SU-DHL-6 (cell line): Measurements from ENCODE around the gene DACT3.

ENCODE experiments used
- H2AFZ ChIP-seq: fragments of 200-600 bp; sonication (generic); 2 replicates; pipeline ENCODE4 v1.6.1; 2014; ENCODE audit warnings: low read depth, mild to moderate bottlenecking, moderate library complexity, mixed read lengths, antibody characterized with exemption, low read length; ENCODE audit not compliant: severe bottlenecking
- H3F3A ChIP-seq: fragments of 200-600 bp; shearing (Covaris generic); 2 replicates; pipeline ENCODE4 v1.6.0; 2016; ENCODE audit warnings: antibody characterized with exemption, mild to moderate bottlenecking; ENCODE audit not compliant: insufficient read depth
- H3K27ac ChIP-seq: fragments of 200-600 bp; sonication (generic); 2 replicates; pipeline ENCODE4 v1.5.1; 2016; ENCODE audit warnings: low read depth, mild to moderate bottlenecking, low read length, moderate library complexity, mixed read lengths
- H3K27me3 ChIP-seq: fragments of 200-600 bp; sonication (generic), shearing (Covaris generic); 2 replicates; pipeline ENCODE4 v1.6.0; 2014; ENCODE audit warnings: mild to moderate bottlenecking, low read length
- H3K36me3 ChIP-seq: fragments of 200-600 bp; sonication (generic); 2 replicates; pipeline ENCODE4 v1.6.1; 2014; ENCODE audit warnings: mild to moderate bottlenecking, low read length, mixed read lengths
- H3K4me2 ChIP-seq: fragments of 300-600, 200-600 bp; shearing (Covaris generic), sonication (generic); 2 replicates; pipeline ENCODE4 v1.6.0; 2014; ENCODE audit warnings: low read length, low read depth, mild to moderate bottlenecking; ENCODE audit not compliant: poor library complexity, severe bottlenecking
- H3K4me3 ChIP-seq: fragments of 200-600 bp; sonication (generic); 2 replicates; pipeline ENCODE4 v1.5.1; 2014; ENCODE audit warnings: antibody characterized with exemption, low read length, mild to moderate bottlenecking, mixed read lengths; ENCODE audit not compliant: insufficient read depth, poor library complexity, severe bottlenecking
- H3K79me2 ChIP-seq: fragments of 200-600 bp; sonication (generic); 2 replicates; pipeline ENCODE4 v1.6.1; 2014; ENCODE audit warnings: mild to moderate bottlenecking, low read length, moderate library complexity; ENCODE audit not compliant: insufficient read depth
- H3K9ac ChIP-seq: fragments of 200-600 bp; sonication (generic); 2 replicates; pipeline ENCODE4 v1.7.0; 2014; ENCODE audit warnings: mild to moderate bottlenecking, low read length
- H3K9me2 ChIP-seq: fragments of 200-600 bp; sonication (generic); replicated peaks from 2 replicates; pipeline ENCODE4 v1.6.1; 2014; ENCODE audit warnings: low read length; ENCODE audit not compliant: insufficient read depth
- H3K9me3 ChIP-seq: fragments of 200-600 bp; sonication (generic); 2 replicates; pipeline ENCODE4 v1.6.1; 2014; ENCODE audit warnings: low read length, mixed read lengths; ENCODE audit not compliant: insufficient read depth
- H4K20me1 ChIP-seq: fragments of 200-600 bp; sonication (generic); 2 replicates; pipeline ENCODE4 v1.6.1; 2014; ENCODE audit warnings: low read depth, mild to moderate bottlenecking, antibody characterized with exemption, low read length, moderate library complexity, mixed read lengths
- EZH2phosphoT487 ChIP-seq: fragments of 200-600 bp; sonication (generic), shearing (Covaris generic); conservative IDR thresholded peaks from 2 replicates; pipeline ENCODE4 v1.6.1; 2018; ENCODE audit warnings: mild to moderate bottlenecking, antibody characterized with exemption, low read length, moderate library complexity, mixed read lengths
- TF ChIP-seq, protein P1 (sequence below): fragments of 200-600 bp; sonication (generic); IDR thresholded peaks from one replicate; pipeline ENCODE4 v1.5.1; 2017; ENCODE audit warnings: antibody characterized with exemption, mild to moderate bottlenecking, low read length, moderate library complexity; ENCODE audit not compliant: insufficient read depth, poor library complexity, severe bottlenecking

The DACT3 gene

DNA sequence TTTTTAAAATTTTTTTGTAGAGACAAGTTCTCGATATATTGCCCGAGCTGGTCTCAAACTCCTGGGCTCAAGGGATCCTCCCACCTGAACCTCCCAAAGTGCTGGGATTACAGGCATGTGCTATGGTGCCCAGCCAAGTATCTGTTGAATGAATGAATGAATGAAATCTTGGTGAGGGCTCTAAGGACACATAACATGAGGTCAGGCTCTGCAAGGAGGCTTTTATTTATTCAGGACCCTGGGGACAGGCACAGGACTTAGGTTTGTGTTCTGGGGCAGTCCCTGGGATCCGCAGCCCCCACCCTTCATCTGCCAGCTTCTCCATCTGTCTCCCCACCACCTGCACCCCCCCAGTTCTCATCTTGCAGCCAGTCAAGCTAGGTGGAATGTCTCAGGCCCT is 40.7 kb downstream of the DACT3 start:
- Histone ChIP-seq H3K4me2 (no peak overlapping the region), H3K4me3 (no peak overlapping the region), H3F3A (no peaks in the 10 kb centered on the region), H3K9me3 (no peaks in the 10 kb centered on the region), H4K20me1 (no peaks in the 10 kb centered on the region), H2AFZ (no peak overlapping the region), H3K79me2 (no peaks in the 10 kb centered on the region), H3K27me3 (no peaks in the 10 kb centered on the region), H3K9ac (no peak overlapping the region), H3K9me2 (no peaks in the 10 kb centered on the region), H3K36me3 (no peaks in the 10 kb centered on the region), H3K27ac (no peak overlapping the region)
- TF ChIP-seq, protein P1, sequence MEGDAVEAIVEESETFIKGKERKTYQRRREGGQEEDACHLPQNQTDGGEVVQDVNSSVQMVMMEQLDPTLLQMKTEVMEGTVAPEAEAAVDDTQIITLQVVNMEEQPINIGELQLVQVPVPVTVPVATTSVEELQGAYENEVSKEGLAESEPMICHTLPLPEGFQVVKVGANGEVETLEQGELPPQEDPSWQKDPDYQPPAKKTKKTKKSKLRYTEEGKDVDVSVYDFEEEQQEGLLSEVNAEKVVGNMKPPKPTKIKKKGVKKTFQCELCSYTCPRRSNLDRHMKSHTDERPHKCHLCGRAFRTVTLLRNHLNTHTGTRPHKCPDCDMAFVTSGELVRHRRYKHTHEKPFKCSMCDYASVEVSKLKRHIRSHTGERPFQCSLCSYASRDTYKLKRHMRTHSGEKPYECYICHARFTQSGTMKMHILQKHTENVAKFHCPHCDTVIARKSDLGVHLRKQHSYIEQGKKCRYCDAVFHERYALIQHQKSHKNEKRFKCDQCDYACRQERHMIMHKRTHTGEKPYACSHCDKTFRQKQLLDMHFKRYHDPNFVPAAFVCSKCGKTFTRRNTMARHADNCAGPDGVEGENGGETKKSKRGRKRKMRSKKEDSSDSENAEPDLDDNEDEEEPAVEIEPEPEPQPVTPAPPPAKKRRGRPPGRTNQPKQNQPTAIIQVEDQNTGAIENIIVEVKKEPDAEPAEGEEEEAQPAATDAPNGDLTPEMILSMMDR, result no peak
- TF ChIP-seq EZH2phosphoT487, result no peak

DNA sequence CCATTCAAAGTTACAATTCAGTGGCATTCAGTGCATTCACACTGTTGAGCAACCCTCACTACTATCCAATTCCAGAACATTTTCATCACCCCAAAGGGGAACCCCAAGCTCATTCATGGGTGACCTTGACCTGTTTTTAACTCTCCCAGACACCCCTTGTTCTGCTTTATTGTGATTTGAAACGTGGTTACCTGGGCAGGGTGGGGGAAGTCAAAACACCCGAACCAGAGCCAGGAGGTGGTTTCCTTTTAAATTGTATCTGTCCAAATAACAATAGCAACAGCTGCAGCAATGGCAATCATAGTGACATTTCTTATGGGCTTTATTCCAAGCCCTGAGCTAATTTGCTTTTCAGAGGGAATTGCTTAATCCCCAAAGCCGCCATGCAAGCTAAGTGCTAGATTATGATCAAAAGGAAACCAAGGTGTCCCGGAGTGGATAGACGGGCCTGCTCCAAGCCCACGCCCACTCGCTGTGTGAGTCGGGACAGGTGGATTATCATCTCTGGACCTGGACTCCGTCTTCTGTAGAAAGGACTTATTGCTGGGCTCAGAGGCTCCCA is 42.2 kb downstream of the DACT3 start:
- Histone ChIP-seq H3K4me3 (no peak overlapping the region), H3K9me2 (no peaks in the 10 kb centered on the region), H3K36me3 (no peaks in the 10 kb centered on the region), H3K4me2 (no peak overlapping the region), H4K20me1 (no peaks in the 10 kb centered on the region), H3K9me3 (no peaks in the 10 kb centered on the region), H3K9ac (no peak overlapping the region), H3K27ac (no peak overlapping the region), H2AFZ (no peak overlapping the region), H3F3A (no peaks in the 10 kb centered on the region), H3K79me2 (no peaks in the 10 kb centered on the region), H3K27me3 (no peaks in the 10 kb centered on the region)
- TF ChIP-seq EZH2phosphoT487, result no peak
- TF ChIP-seq, protein P1, result no peak

DNA sequence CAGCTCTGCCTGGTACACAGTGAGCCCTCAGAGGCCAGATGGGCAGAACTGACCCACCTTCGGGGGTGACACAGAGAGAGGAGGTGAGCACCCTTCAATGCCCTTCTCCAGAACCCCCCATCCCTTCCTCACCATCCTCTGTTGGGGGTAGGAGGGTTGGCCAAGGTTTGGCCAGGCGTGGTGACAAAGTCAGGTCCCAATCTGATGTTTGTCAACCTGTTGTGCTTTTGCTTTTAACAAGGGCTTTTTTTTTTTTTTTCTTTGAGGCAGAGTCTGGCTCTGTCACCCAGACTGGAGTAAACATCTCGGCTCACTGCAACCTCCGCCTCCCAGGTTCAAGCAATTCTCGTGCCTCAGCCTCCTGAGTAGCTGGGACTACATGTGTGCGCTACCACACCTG is 43.4 kb downstream of the DACT3 start:
- Histone ChIP-seq H3F3A (no peaks in the 10 kb centered on the region), H4K20me1 (no peaks in the 10 kb centered on the region), H3K4me2 (no peak overlapping the region), H3K4me3 (no peak overlapping the region), H3K9me2 (no peaks in the 10 kb centered on the region), H2AFZ (no peak overlapping the region), H3K79me2 (no peaks in the 10 kb centered on the region), H3K36me3 (no peaks in the 10 kb centered on the region), H3K27ac (no peak overlapping the region), H3K9ac (no peak overlapping the region), H3K9me3 (no peaks in the 10 kb centered on the region), H3K27me3 (no peaks in the 10 kb centered on the region)
- TF ChIP-seq, protein P1, result no peak
- TF ChIP-seq EZH2phosphoT487, result no peak
